K562 (cell line): ENCODE results near the gene CTSW. TPM values are rescaled to one million over a fixed set of nuclear protein-coding genes. Genes with fewer than 3 reads are reported as not detected.

ENCODE experiments used
- BMI1 ChIP-seq: fragments of 150-350 bp; IDR thresholded peaks from 2 replicates; pipeline ENCODE4 v1.6.1; 2014; ENCODE audit warnings: low read length
- BRD4 ChIP-seq: fragments of 200-600 bp; sonication (generic); IDR thresholded peaks from 2 replicates; pipeline ENCODE4 v1.6.1; 2017; ENCODE audit warnings: inconsistent platforms
- CTCFL ChIP-seq: IDR thresholded peaks from 2 replicates; pipeline ENCODE4 v1.6.1; 2011; ENCODE audit warnings: borderline replicate concordance, low read depth, mild to moderate bottlenecking, moderate library complexity, low read length; ENCODE audit not compliant: insufficient read depth, poor library complexity, severe bottlenecking
- DDX20 ChIP-seq: fragments of 450-650 bp; IDR thresholded peaks from 2 replicates; pipeline ENCODE4 v1.6.1; 2016; ENCODE audit warnings: missing genetic modification characterization, low read depth, mild to moderate bottlenecking, missing compliant biosample characterization, moderate library complexity
- EP400 ChIP-seq: fragments of 450-650 bp; IDR thresholded peaks from 2 replicates; pipeline ENCODE4 v1.6.1; 2017; ENCODE audit warnings: antibody characterized with exemption, mild to moderate bottlenecking, moderate library complexity
- ESRRA ChIP-seq: fragments of 450-650 bp; IDR thresholded peaks from 2 replicates; pipeline ENCODE4 v1.6.1; 2014; ENCODE audit warnings: low read depth, mild to moderate bottlenecking, moderate library complexity, borderline replicate concordance
- FOXA1 ChIP-seq: fragments of 450-650 bp; IDR thresholded peaks from 2 replicates; pipeline ENCODE4 v1.6.1; 2016; ENCODE audit warnings: mild to moderate bottlenecking, borderline replicate concordance
- FOXM1 ChIP-seq, 2 experiments: fragments of 450-650 bp in 1 of 2; sonication (generic) in 1 of 2; formaldehyde crosslinking in 1 of 2; IDR thresholded peaks; 2 replicates each; pipeline versions ENCODE4 v1.6.1 to v1.9.0; 2017 to 2022; ENCODE audit warnings: low read depth in 2 of 2, mild to moderate bottlenecking in 2 of 2, missing genetic modification reagents in 1 of 2, moderate library complexity in 1 of 2
- HNRNPLL ChIP-seq: fragments of 200-400 bp; formaldehyde crosslinking; IDR thresholded peaks from 2 replicates; pipeline ENCODE4 v1.6.1; 2017; ENCODE audit warnings: low read length, low read depth, mild to moderate bottlenecking; ENCODE audit not compliant: poor library complexity, severe bottlenecking
- IRF1 ChIP-seq: sonication (generic); formaldehyde crosslinking; IDR thresholded peaks from 2 replicates; pipeline ENCODE4 v1.8.0; 2022; ENCODE audit warnings: missing genetic modification reagents, mild to moderate bottlenecking, borderline replicate concordance
- JUND ChIP-seq, 2 experiments: IDR thresholded peaks; 2 replicates in 1 of 2; 3 replicates in 1 of 2; pipeline ENCODE4 v1.6.1; 2011; ENCODE audit warnings: borderline replicate concordance in 2 of 2, low read depth in 2 of 2, low read length in 2 of 2, improper control_type of control experiment in 1 of 2, missing biosample characterization in 1 of 2, missing genetic modification characterization in 1 of 2, missing genetic modification reagents in 1 of 2
- LARP7 ChIP-seq: fragments of 450-650 bp; IDR thresholded peaks from 2 replicates; pipeline ENCODE4 v1.6.1; 2016
- LEF1 ChIP-seq: fragments of 450-650 bp; IDR thresholded peaks from 2 replicates; pipeline ENCODE4 v1.6.1; 2016; ENCODE audit warnings: mild to moderate bottlenecking
- MNT ChIP-seq, 2 experiments: fragments of 450-650 bp; conservative IDR thresholded peaks; 2 replicates each; pipeline ENCODE4 v1.6.1; 2017; ENCODE audit warnings: mild to moderate bottlenecking in 2 of 2, moderate library complexity in 2 of 2
- PCBP1 ChIP-seq: fragments of 200-400 bp; formaldehyde crosslinking; IDR thresholded peaks from 2 replicates; pipeline ENCODE4 v1.6.1; 2018; ENCODE audit warnings: mild to moderate bottlenecking, low read depth, low read length; ENCODE audit not compliant: poor library complexity, severe bottlenecking
- SETDB1 ChIP-seq: IDR thresholded peaks from one replicate; pipeline ENCODE4 v1.6.1; 2012; ENCODE audit warnings: low read length, control low read depth, inconsistent platforms
- TCFL5 ChIP-seq: fragments of 250-450 bp; sonication (Bioruptor Pico); conservative IDR thresholded peaks from 2 replicates; pipeline ENCODE4 v1.6.1; 2021; ENCODE audit warnings: mild to moderate bottlenecking, moderate library complexity, matching md5 sums
- U2AF2 ChIP-seq: fragments of 200-400 bp; formaldehyde crosslinking; optimal IDR thresholded peaks from 2 replicates; pipeline ENCODE3; 2017; ENCODE audit warnings: low read depth, mild to moderate bottlenecking, low read length
- ZBTB8A ChIP-seq: fragments of 450-650 bp; IDR thresholded peaks from 2 replicates; pipeline ENCODE4 v1.6.1; 2018; ENCODE audit warnings: mild to moderate bottlenecking, moderate library complexity; ENCODE audit not compliant: partially characterized antibody
- ZNF354B ChIP-seq: fragments of 250-450 bp; sonication (Bioruptor Pico); IDR thresholded peaks from 2 replicates; pipeline ENCODE4 v1.4.0; 2020
- ZNF511 ChIP-seq: sonication (generic); formaldehyde crosslinking; IDR thresholded peaks from 2 replicates; pipeline ENCODE4 v1.8.0; 2022; ENCODE audit warnings: mild to moderate bottlenecking, missing genetic modification reagents
- ZNF778 ChIP-seq: fragments of 450-650 bp; formaldehyde crosslinking; IDR thresholded peaks from 2 replicates; pipeline ENCODE4 v1.4.0; 2020; ENCODE audit warnings: mild to moderate bottlenecking, moderate library complexity
- polyA plus RNA-seq, 8 experiments: library from polyadenylated mRNA; depleted of rRNA in 4 of 8; stranded (reverse) in 5 of 8; unstranded in 3 of 8; fragments of >200 nt; fragmentation: Nextera tagmentation in 2 of 8; fragmentation: Illumina TruSeq in 1 of 8; extraction: Ambion mirVana in 2 of 8; extraction: Trizol in 1 of 8; gene quantifications; 2 replicates each; pipeline versions ENCODE4 v1.2.1 to v1.2.3, GENCODE V29; 2011 to 2014; ENCODE audit warnings: inconsistent platforms in 1 of 8, missing spikeins in 1 of 8
- total RNA-seq, 7 experiments: library from RNA; depleted of rRNA in 6 of 7; stranded (reverse); fragments of >200 nt in 6 of 7; fragmentation: Illumina TruSeq in 2 of 7; extraction: Trizol in 2 of 7; gene quantifications; 2 replicates each; pipeline versions ENCODE4 v1.2.1 to v1.2.3, GENCODE V29; 2011 to 2021; ENCODE audit warnings: low replicate concordance in 1 of 7

Gene CTSW
- total and polyA plus RNA-seq, 9 of the 15 experiments (the other 6 are each of a cell fraction or from before 2014, with no cell fraction given) = 0.04 TPM; not detected in 8

- TF ChIP-seq ZBTB8A (no peak), FOXA1 (no peak), ZNF778 (CRISPR knock-in tag) (no peak), BRD4 (no peak), LARP7 (no peak), PCBP1 (no peak), FOXM1 (IDR thresholded peaks at IDR 0.05; ENCODE audit: low read depth) (no peak), FOXM1 (CRISPR knock-in tag; IDR thresholded peaks at IDR 0.05; ENCODE audit: low read depth) (0 out of 2 replicates have a peak, but pooled peaks have one; percentile 56), CTCFL (peak; percentile 47), TCFL5 (CRISPR knock-in tag) (no peak), BMI1 (no peak), EP400 (peak; percentile 57; the same call in 1 of the 2 replicates), MNT (conservative IDR thresholded peaks at IDR 0.05) (peak; percentile 72 to 83), DDX20 (tag) (no peak), JUND (IDR thresholded peaks at IDR 0.05; ENCODE audit: borderline replicate concordance, low read depth, low read length) (peak; percentile 48; the same call in 1 of the 2 replicates), JUND (tag; IDR thresholded peaks at IDR 0.05; ENCODE audit: borderline replicate concordance, low read depth, low read length) (peak; percentile 22; the same call in 1 of the 3 replicates), ZNF511 (CRISPR knock-in tag) (peak; percentile 86; the same call in 1 of the 2 replicates), HNRNPLL (peak; percentile 30), LEF1 (no peak), U2AF2 (no peak), IRF1 (no peak), ZNF354B (CRISPR knock-in tag) (no peak), SETDB1 (no peak), ESRRA (peak; percentile 27; the same call in 1 of the 2 replicates)
Observed at GRCh38 chr11:65890324-65891218, 10.9 kb downstream of the CTSW start, which contains the start of gene CCDC85B (continued).
